D721Med (cell line): ENCODE measurements around the gene ROR2.

ENCODE experiments used
- DNase-seq: peaks from one replicate; pipeline ENCODE4 v3.0.0; 2011; ENCODE audit warnings: low spot score; ENCODE audit not compliant: insufficient read length
- FAIRE-seq: peaks from 2 replicates; lab custom pipeline; 2011; peaks lifted over from hg19 to GRCh38; lab: Jason Lieb, UNC
- TF ChIP-seq, protein P1 (sequence below): IDR thresholded peaks from 2 replicates; pipeline ENCODE4 v1.5.1; 2012; ENCODE audit warnings: mild to moderate bottlenecking, control low read depth; ENCODE audit not compliant: insufficient read depth; ENCODE audit errors: missing control alignments

The ROR2 gene

DNA sequence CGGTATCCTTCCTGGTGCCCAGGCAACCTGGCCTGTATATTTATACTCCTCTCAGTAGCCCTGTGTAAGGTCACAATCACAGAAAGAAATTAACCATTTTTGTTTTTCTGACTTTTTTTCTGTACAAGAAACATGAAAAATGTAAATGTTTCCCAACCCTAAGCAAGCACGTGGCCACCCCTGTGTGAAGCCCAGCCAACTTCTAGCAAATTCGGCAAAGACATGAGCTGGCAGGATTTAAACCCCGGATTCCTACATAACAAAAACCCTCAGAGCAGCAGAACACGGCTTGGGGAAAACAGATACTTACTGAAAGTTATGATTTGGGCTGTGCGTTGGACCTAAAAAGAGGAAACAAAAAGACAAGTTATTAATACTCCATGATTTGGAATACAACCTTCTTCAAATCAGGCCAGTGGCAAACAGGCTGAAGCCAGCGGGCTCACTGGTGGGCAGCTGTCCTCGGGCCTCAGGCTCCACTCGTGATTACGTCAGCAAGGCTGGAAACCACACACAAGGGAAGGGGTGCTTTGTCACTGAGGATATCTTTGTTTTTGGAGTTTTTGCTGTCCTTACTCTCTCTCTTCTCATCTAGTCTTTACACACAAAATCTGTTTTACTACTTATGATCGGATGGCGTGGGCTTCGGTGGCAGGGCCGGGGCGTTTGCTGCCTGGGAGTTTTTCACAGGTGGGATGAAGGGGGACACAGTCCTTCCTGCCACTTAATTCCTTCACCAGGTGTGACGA is 194.1 kb downstream of the ROR2 start:
- TF ChIP-seq, protein P1, sequence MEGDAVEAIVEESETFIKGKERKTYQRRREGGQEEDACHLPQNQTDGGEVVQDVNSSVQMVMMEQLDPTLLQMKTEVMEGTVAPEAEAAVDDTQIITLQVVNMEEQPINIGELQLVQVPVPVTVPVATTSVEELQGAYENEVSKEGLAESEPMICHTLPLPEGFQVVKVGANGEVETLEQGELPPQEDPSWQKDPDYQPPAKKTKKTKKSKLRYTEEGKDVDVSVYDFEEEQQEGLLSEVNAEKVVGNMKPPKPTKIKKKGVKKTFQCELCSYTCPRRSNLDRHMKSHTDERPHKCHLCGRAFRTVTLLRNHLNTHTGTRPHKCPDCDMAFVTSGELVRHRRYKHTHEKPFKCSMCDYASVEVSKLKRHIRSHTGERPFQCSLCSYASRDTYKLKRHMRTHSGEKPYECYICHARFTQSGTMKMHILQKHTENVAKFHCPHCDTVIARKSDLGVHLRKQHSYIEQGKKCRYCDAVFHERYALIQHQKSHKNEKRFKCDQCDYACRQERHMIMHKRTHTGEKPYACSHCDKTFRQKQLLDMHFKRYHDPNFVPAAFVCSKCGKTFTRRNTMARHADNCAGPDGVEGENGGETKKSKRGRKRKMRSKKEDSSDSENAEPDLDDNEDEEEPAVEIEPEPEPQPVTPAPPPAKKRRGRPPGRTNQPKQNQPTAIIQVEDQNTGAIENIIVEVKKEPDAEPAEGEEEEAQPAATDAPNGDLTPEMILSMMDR, result no peak
- DNase-seq (no peak), FAIRE-seq (no peak)

DNA sequence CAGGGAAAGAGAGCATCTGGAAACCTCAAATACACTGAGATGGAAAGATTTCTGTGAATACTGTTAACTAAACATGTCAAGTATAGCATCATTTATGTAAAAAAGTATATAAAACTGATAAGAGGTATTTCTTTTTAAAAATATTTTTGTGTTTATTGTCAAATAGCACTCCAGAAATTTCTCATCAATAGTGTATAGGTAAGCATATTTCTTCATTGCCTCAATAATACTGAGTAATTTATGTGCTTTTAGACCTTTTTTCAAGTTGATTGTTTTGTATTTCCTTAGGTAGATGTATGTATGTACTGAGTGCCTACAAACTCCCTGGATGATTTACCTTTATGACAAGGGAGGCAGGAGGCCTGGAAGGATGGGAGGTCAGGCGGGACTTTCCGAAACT is 196.3 kb downstream of the ROR2 start:
- DNase-seq (no peak), FAIRE-seq (no peak)
- TF ChIP-seq, protein P1, result no peak

DNA sequence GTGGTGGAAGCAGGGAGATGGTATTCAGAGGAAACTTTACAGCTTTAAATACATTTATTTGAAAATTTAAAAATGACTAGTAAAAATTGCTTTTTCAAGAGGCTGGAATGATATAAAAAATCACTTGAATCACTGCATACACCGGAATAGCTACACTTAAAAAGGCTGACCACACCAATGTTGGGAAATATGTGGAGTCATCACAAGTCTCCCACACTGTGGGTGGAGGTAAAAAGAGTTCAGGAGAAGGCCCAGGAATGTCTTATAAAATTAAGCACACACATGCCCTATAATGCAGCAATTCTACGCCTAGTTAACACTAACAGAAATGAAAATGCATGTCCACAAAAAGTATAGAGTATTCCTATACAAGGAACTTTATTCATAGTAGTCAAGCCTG is 198.1 kb downstream of the ROR2 start:
- no peak for FAIRE-seq
- no peak for DNase-seq
- TF ChIP-seq, protein P1, result no peak

DNA sequence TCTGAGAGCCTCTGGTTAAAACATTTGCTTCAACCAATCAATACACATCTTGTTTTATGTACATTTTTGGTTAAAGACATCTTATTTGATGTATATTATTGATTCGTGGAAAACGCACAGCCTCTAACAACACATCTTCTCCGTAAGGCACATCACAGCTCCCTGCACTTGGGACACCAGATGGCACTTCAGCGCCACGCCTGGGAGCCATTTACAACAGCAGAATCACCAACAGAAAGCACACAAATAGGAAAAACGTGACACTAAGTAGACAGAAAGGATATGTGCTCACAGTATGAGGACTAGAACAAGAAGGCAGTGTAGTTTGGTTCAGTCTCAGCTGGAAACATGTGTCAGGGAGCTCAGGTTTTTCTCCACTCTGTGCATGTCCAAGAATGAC is 199.7 kb downstream of the ROR2 start:
- DNase-seq (no peak), FAIRE-seq (no peak)
- TF ChIP-seq, protein P1, result peak; percentile 33

DNA sequence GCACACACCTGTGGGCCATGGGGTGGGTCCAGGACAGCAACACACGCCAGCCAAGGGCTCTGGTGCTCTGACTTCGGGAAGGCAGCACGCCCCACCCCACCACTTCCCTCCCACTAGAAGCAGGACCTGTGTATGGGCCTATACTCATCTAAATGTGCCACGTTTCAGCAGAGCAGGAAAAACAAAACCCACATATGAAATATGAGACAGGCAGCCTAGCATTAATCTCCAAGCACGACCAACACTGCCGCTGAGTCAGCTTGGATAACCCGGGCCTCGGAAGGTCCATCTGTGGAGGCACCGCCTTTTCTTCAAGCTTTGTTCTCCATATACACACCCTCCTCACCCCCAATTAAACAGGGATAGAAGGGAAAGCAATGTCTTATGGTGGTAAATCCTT is 203.1 kb downstream of the ROR2 start:
- DNase-seq, result no peak
- TF ChIP-seq, protein P1, result no peak
- FAIRE-seq, result no peak

DNA sequence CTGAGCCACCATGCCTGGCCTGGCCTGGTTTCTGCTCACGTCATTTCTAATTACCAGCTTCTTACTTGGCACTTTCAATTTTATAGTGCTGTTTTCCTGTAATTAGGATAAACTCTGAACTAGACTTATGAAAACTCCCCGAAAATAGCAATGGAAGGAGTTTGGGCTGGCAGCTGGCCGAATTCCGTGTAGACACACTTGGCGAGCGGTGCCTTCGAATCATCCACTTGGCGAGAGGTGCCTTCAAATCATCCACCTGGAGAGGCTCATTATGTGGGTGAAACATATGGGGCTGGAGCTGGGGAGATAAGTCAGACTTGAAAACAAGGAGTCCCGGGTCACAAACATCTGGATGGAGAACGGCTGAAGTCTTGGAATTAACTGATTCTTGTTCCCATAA is 203.7 kb downstream of the ROR2 start:
- TF ChIP-seq, protein P1, result no peak
- FAIRE-seq, result no peak
- DNase-seq, result no peak

DNA sequence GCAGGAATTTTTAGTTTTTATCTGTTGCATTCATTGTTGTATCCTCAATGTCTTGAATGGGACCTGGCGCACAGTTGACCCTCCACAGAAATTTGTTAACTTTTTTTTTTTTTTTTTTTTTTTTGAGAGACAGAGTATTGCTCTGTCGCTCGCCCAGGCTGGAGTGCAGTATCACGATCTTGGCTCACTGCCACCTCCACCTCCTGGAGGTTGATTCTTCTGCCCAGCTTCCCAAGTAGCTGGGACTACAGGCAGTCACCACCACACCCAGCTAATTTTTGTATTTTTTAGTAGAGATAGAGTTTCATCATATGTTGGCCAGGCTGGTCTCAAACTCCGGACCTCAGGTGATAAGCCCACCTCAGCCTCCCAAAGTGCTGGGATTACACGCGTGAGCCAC is 205.9 kb downstream of the ROR2 start:
- DNase-seq (no peak), FAIRE-seq (no peak)
- TF ChIP-seq, protein P1, result no peak
